ENCODE results near the gene TMC6. TPM values are rescaled to one million over a fixed set of nuclear protein-coding genes. Genes with fewer than 3 reads are reported as not detected.

Gene TMC6
- total and polyA plus RNA-seq, 2 of the 13 experiments (the other 11 are each of a cell fraction or from before 2014, with no cell fraction given), result 48.4 to 99.1 TPM

- TF ChIP-seq SRSF9 (IDR thresholded peaks at IDR 0.05; ENCODE audit: borderline replicate concordance, insufficient read depth, low read depth, low read length, poor library complexity, severe bottlenecking) (no peak), RFX3 (CRISPR knock-in tag; IDR thresholded peaks at IDR 0.05) (no peak), BRCA1 (CRISPR knock-in tag; IDR thresholded peaks at IDR 0.05) (no peak), YY1 (IDR thresholded peaks at IDR 0.05; ENCODE audit: insufficient read depth, insufficient replicate concordance, low read depth, low read length) (no peak), RNF219 (CRISPR knock-in tag; IDR thresholded peaks at IDR 0.05) (no peak), ZNF597 (CRISPR knock-in tag; IDR thresholded peaks at IDR 0.05) (no peak), ZNF563 (CRISPR knock-in tag; IDR thresholded peaks at IDR 0.05) (no peak), ZFP82 (CRISPR knock-in tag; IDR thresholded peaks at IDR 0.05; ENCODE audit: borderline replicate concordance) (no peak), BATF2 (CRISPR knock-in tag; IDR thresholded peaks at IDR 0.05) (no peak), SMAD1 (CRISPR knock-in tag; IDR thresholded peaks at IDR 0.05; ENCODE audit: borderline replicate concordance, low read depth) (no peak), ZMYM4 (CRISPR knock-in tag; IDR thresholded peaks at IDR 0.05) (peak; percentile 33; the same call in 1 of the 2 replicates), ZNF782 (CRISPR knock-in tag; IDR thresholded peaks at IDR 0.05; ENCODE audit: borderline replicate concordance) (no peak; the same call in 1 of the 2 replicates), CREBL2 (CRISPR knock-in tag; IDR thresholded peaks at IDR 0.05; ENCODE audit: borderline replicate concordance) (no peak), TCF12 (IDR thresholded peaks at IDR 0.05) (no peak), TCF12 (CRISPR knock-in tag; IDR thresholded peaks at IDR 0.05) (no peak), MIER3 (CRISPR knock-in tag; IDR thresholded peaks at IDR 0.05; ENCODE audit: borderline replicate concordance) (no peak)
- TF ChIP-seq, protein P1, sequence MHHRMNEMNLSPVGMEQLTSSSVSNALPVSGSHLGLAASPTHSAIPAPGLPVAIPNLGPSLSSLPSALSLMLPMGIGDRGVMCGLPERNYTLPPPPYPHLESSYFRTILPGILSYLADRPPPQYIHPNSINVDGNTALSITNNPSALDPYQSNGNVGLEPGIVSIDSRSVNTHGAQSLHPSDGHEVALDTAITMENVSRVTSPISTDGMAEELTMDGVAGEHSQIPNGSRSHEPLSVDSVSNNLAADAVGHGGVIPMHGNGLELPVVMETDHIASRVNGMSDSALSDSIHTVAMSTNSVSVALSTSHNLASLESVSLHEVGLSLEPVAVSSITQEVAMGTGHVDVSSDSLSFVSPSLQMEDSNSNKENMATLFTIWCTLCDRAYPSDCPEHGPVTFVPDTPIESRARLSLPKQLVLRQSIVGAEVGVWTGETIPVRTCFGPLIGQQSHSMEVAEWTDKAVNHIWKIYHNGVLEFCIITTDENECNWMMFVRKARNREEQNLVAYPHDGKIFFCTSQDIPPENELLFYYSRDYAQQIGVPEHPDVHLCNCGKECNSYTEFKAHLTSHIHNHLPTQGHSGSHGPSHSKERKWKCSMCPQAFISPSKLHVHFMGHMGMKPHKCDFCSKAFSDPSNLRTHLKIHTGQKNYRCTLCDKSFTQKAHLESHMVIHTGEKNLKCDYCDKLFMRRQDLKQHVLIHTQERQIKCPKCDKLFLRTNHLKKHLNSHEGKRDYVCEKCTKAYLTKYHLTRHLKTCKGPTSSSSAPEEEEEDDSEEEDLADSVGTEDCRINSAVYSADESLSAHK (CRISPR knock-in tag; IDR thresholded peaks at IDR 0.05; ENCODE audit: borderline replicate concordance), result no peak
- TF ChIP-seq, protein P2, sequence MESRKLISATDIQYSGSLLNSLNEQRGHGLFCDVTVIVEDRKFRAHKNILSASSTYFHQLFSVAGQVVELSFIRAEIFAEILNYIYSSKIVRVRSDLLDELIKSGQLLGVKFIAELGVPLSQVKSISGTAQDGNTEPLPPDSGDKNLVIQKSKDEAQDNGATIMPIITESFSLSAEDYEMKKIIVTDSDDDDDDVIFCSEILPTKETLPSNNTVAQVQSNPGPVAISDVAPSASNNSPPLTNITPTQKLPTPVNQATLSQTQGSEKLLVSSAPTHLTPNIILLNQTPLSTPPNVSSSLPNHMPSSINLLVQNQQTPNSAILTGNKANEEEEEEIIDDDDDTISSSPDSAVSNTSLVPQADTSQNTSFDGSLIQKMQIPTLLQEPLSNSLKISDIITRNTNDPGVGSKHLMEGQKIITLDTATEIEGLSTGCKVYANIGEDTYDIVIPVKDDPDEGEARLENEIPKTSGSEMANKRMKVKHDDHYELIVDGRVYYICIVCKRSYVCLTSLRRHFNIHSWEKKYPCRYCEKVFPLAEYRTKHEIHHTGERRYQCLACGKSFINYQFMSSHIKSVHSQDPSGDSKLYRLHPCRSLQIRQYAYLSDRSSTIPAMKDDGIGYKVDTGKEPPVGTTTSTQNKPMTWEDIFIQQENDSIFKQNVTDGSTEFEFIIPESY (CRISPR knock-in tag; IDR thresholded peaks at IDR 0.05), result peak; percentile 36; the same call in 1 of the 2 replicates
Observed at GRCh38 chr17:78117027-78117981, 11.3 kb downstream of the TMC6 start (continued).

All from HepG2 (cell line).